ENCODE measurements around the gene MBIP.

DNA sequence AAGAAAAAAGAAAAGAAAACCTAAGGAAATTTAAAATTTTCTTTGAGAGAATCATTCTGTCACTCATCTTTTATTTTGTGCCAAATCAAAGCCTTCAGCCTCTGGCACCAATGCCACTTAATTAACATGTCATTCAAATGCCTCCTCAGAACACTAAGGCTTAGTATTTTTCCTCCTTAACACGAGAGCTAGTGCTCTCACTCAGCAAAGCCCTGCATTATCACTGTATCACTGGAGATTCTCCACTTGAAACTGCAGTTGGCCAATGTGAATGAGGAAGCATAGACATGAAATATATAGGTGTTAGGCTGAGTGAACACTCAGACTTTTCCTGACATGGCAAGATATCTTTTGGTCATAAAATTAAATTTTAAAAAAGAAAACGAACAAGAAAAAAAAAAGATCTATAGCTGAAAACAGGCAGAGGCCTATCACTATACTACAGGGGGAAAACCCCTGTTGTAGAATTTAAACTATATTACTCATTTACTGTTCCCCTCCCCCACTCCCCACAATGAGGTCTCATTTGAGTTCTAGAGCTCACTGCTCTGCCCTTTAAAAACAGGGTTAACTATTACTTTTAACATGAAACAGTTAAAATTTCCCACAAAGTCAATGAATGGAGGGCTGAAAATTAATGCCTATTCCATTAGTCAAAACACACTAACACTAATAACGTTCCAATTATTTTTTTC, 5.1 kb downstream of the MBIP start:
- TF ChIP-seq, protein P1, sequence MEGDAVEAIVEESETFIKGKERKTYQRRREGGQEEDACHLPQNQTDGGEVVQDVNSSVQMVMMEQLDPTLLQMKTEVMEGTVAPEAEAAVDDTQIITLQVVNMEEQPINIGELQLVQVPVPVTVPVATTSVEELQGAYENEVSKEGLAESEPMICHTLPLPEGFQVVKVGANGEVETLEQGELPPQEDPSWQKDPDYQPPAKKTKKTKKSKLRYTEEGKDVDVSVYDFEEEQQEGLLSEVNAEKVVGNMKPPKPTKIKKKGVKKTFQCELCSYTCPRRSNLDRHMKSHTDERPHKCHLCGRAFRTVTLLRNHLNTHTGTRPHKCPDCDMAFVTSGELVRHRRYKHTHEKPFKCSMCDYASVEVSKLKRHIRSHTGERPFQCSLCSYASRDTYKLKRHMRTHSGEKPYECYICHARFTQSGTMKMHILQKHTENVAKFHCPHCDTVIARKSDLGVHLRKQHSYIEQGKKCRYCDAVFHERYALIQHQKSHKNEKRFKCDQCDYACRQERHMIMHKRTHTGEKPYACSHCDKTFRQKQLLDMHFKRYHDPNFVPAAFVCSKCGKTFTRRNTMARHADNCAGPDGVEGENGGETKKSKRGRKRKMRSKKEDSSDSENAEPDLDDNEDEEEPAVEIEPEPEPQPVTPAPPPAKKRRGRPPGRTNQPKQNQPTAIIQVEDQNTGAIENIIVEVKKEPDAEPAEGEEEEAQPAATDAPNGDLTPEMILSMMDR (IDR thresholded peaks at IDR 0.05; ENCODE audit: insufficient read depth, low read depth, low read length), result no peak
- no peak for TF ChIP-seq EZH2 (IDR thresholded peaks at IDR 0.05; ENCODE audit: insufficient read depth, low read length)

Data from astrocyte (in vitro differentiated cells and primary cell).